NB4 (cell line): ENCODE results near the gene ASTN1.

Source experiments
- DNase-seq: peaks from one replicate; pipeline ENCODE4 v3.0.0; 2010; ENCODE audit warnings: low read depth
- H3K4me3 ChIP-seq: one replicate; pipeline ENCODE4 v1.5.1; 2011; ENCODE audit warnings: mild to moderate bottlenecking, low read depth, low read length, moderate library complexity
- MYC ChIP-seq: IDR thresholded peaks from 2 replicates; pipeline ENCODE4 v1.6.1; 2011; ENCODE audit warnings: low read depth, low read length
- POLR2A ChIP-seq: IDR thresholded peaks from 2 replicates; pipeline ENCODE4 v1.6.1; 2011; ENCODE audit warnings: mild to moderate bottlenecking; ENCODE audit not compliant: insufficient read length; ENCODE audit errors: extremely low read depth
- TF ChIP-seq, protein P1 (sequence below): IDR thresholded peaks from 2 replicates; pipeline ENCODE4 v1.6.1; 2011; ENCODE audit warnings: low read depth, low read length
- TF ChIP-seq, protein P2 (sequence below): IDR thresholded peaks from one replicate; pipeline ENCODE4 v1.5.1; 2012; ENCODE audit warnings: low read depth, low read length

ASTN1 gene

DNA sequence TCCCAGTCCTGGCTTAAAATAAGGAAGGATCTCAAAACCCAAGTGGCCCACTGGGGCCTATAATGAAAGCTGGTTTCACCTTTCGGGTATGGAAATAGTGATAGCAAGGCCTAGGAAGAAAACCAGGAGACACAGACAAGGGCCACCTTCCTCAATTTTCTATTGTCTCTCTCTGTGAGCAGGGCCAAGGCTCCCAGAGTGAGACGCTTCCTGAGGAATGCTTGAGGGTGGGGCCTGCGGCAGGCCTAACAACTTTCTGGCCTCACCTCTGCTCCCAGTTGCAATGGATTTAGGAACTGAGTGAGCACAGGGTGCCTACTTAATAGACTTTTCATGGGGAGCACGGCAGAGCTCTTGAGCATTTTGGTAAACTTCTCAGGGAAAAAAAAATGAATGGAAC, 300.9 kb downstream of the ASTN1 start:
- no peak for TF ChIP-seq MYC
- TF ChIP-seq POLR2A, result no peak
- TF ChIP-seq, protein P1, sequence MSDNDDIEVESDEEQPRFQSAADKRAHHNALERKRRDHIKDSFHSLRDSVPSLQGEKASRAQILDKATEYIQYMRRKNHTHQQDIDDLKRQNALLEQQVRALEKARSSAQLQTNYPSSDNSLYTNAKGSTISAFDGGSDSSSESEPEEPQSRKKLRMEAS, result no peak
- TF ChIP-seq, protein P2, sequence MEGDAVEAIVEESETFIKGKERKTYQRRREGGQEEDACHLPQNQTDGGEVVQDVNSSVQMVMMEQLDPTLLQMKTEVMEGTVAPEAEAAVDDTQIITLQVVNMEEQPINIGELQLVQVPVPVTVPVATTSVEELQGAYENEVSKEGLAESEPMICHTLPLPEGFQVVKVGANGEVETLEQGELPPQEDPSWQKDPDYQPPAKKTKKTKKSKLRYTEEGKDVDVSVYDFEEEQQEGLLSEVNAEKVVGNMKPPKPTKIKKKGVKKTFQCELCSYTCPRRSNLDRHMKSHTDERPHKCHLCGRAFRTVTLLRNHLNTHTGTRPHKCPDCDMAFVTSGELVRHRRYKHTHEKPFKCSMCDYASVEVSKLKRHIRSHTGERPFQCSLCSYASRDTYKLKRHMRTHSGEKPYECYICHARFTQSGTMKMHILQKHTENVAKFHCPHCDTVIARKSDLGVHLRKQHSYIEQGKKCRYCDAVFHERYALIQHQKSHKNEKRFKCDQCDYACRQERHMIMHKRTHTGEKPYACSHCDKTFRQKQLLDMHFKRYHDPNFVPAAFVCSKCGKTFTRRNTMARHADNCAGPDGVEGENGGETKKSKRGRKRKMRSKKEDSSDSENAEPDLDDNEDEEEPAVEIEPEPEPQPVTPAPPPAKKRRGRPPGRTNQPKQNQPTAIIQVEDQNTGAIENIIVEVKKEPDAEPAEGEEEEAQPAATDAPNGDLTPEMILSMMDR, result no peak
- no peak overlapping the region for H3K4me3 ChIP-seq
- no peak for DNase-seq

DNA sequence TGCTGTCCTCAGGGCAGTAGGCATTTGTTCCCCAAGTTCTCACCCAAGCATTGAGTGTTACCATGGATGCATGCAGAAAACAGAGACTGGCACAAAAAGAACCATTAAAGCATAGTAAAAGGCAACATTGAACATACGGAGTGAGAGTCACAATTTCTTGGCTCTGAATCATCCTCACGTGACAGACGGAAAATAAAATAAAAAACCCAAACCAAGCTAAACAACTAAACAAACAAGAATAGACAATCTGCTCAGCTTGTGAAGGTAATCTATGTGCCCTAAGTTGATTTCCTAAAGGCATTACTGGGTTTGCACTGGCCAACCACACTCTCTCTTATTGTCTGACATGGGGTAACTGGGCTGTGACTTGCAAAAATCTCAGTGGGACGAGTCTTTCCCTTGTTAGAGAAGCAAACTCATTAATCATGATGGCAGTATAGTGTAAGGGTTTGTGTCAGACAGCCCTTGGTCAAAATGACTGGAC, 306.0 kb downstream of the ASTN1 start:
- no peak overlapping the region for H3K4me3 ChIP-seq
- no peak for DNase-seq
- TF ChIP-seq POLR2A (no peak), MYC (no peak)
- TF ChIP-seq, protein P2, result no peak
- TF ChIP-seq, protein P1, result no peak

DNA sequence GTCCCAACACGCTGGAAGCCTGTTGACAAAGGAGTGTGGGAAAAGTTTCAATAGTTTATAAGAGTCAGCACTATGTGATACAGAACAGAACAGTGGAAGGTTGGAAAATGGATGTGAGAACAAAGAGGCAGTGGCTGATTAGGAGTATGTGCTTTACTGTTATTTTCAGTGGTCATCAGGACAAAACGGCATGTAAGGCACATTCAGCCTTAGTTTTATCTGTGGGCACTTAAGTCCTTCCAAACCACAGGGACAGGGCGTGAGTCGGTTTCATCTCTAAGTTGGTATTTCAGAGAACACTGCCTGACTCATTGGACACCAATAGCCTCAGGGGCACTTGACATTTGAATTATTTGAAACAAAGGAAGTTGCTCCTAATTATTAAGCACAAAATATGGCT, 306.9 kb downstream of the ASTN1 start:
- TF ChIP-seq MYC (no peak), POLR2A (no peak)
- TF ChIP-seq, protein P1, result no peak
- TF ChIP-seq, protein P2, result no peak
- DNase-seq, result no peak
- no peak overlapping the region for H3K4me3 ChIP-seq

DNA sequence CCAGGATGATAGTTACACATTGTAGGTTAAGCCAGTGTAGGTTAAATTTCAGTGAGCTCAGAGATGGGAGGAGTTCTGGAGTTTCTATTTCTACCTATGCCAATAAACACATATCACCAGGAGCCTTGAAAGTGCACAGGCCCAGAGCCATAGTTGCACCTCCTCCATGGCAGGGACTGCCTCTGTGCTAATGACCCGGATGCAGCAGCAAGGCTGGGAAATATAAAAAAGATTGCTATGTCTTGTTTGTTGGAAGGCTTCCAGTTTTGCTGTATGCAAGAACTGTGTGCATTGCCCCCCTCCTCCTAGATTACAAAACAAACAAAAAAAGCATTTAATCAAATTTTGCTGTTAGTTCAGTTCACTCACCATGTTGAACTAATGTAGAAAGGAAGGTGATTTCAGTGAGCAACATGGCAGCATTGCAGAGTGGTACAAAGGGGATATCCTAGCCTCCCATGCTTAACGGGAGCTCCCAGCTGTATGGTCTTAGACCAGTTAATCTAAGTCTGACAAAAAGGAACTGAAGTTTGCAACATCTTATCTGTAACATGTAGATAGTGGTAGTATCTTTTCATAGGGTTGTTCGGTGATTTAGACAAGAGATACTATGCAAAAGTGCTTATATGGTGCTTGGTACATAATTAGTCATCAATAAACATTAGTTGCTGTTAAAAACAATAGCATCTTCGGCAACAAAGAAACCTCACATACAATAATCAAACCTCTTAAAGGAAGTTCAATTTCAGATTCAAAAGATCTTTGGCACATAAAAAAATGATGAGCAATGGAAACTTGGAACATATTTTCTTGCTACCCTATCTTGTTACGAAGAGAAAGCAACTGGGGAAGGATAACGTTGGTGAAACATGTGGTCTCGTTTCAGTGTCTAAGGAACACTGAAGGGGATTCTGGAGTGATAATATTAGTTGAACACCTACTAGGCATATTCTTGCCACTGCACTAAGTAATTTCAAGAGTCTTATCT, 309.5 kb downstream of the ASTN1 start:
- TF ChIP-seq MYC (no peak), POLR2A (no peak)
- TF ChIP-seq, protein P2, result no peak
- TF ChIP-seq, protein P1, result no peak
- no peak for DNase-seq
- H3K4me3 ChIP-seq, result no peak overlapping the region

DNA sequence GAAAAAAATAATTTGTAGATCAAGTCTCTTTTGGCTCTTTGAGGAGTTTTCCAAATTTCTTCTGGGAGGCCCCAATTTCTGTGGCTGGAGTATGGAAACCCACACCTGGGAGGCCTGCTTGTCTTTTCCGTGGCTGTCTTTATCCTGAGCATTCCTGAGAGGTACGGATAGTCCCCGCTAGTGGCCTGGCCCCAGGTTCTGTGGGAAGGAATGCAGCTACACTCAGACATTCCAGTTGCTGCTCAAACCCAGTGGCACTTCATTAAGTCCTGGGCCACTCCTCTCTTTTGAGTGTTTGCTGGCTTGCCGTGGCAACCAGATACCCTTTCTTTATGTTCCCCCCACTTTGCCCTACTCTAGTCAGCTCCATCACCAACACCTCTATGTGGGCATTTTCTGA, 310.4 kb downstream of the ASTN1 start:
- TF ChIP-seq MYC (no peak), POLR2A (no peak)
- TF ChIP-seq, protein P2, result no peak
- TF ChIP-seq, protein P1, result no peak
- no peak overlapping the region for H3K4me3 ChIP-seq
- no peak for DNase-seq
